CD4-positive, alpha-beta T cell (primary cell): ENCODE results near the gene ESYT2. TPM values are rescaled to one million over a fixed set of nuclear protein-coding genes. Genes with fewer than 3 reads are reported as not detected.

Experiments
- ATAC-seq: fragments of 200-7000 bp; cut with Tn5 transposase; one replicate; pipeline ENCODE4 v1.10.0; 2022; ENCODE audit warnings: mild to moderate bottlenecking; ENCODE audit not compliant: poor library complexity
- CTCF ChIA-PET: fragments of 350-600 bp; sonication (Branson Sonifier 250); formaldehyde crosslinking; loops from one replicate; lab custom pipeline; 2021; ENCODE audit warnings: antibody characterized with exemption, inconsistent platforms; lab: Charles Lee
- POLR2A ChIA-PET: fragments of 350-600 bp; sonication (Branson Sonifier 250); formaldehyde crosslinking; loops from one replicate; lab custom pipeline; 2021; ENCODE audit warnings: antibody characterized with exemption, inconsistent platforms; lab: Charles Lee
- DNase-seq, 14 experiments: peaks; one replicate each; pipeline ENCODE4 v3.0.0-alpha.2; 2013 to 2020; ENCODE audit warnings: mixed read lengths in 2 of 14
- H3K27ac ChIP-seq, 2 donors: one replicate each; pipeline versions ENCODE4 v1.5.1 to v1.7.0; 2013; ENCODE audit warnings: low read length in 2 of 2, low read depth in 1 of 2, mild to moderate bottlenecking in 1 of 2
- H3K27me3 ChIP-seq, 2 experiments: 1 replicate in 1 of 2; 2 replicates in 1 of 2; pipeline versions ENCODE4 v1.6.1 to v1.7.0; 2013; ENCODE audit warnings: low read length in 2 of 2, control low read depth in 1 of 2, mild to moderate bottlenecking in 1 of 2, moderate library complexity in 1 of 2; ENCODE audit not compliant: insufficient read depth in 2 of 2, control insufficient read depth in 1 of 2
- H3K36me3 ChIP-seq: one replicate; pipeline ENCODE4 v1.6.1; 2013; ENCODE audit warnings: low read length, control low read depth; ENCODE audit not compliant: insufficient read depth
- H3K4me1 ChIP-seq: one replicate; pipeline ENCODE4 v1.6.1; 2013; ENCODE audit warnings: low read length, control low read depth; ENCODE audit not compliant: insufficient read depth
- H3K4me3 ChIP-seq: one replicate; pipeline ENCODE4 v1.5.1; 2013; ENCODE audit warnings: mild to moderate bottlenecking, low read length, moderate library complexity
- H3K9me3 ChIP-seq, 2 experiments: 1 replicate in 1 of 2; 2 replicates in 1 of 2; pipeline versions ENCODE4 v1.6.1 to v1.7.0; 2013; ENCODE audit warnings: low read length in 2 of 2, mild to moderate bottlenecking in 2 of 2, control low read depth in 1 of 2, moderate library complexity in 1 of 2; ENCODE audit not compliant: control insufficient read depth in 1 of 2, insufficient read depth in 1 of 2
- H3K27ac Mint-ChIP-seq: one replicate; pipeline ENCODE4 v1.8.0; 2020; ENCODE audit warnings: mixed read lengths
- H3K27me3 Mint-ChIP-seq: one replicate; pipeline ENCODE4 v1.8.0; 2021; ENCODE audit warnings: mixed read lengths
- H3K36me3 Mint-ChIP-seq: one replicate; pipeline ENCODE4 v1.8.0; 2021; ENCODE audit warnings: low read depth, mixed read lengths
- H3K4me1 Mint-ChIP-seq: one replicate; pipeline ENCODE4 v1.8.0; 2021; ENCODE audit warnings: low read depth, mixed read lengths
- H3K4me3 Mint-ChIP-seq: one replicate; pipeline ENCODE4 v1.8.0; 2020; ENCODE audit warnings: mild to moderate bottlenecking, mixed read lengths
- H3K9me3 Mint-ChIP-seq: one replicate; pipeline ENCODE4 v1.8.0; 2020; ENCODE audit warnings: mixed read lengths
- intact Hi-C, 2 experiments: fragments of 100-400 bp; cut with DNase I in 1 of 2; cut with micrococcal nuclease in 1 of 2; formaldehyde crosslinking; loops; one replicate each; pipeline versions ENCODE4 v1.15.1 to v1.9.0; 2023 to 2025; cut with DNase I, micrococcal nuclease
- total RNA-seq, 174 experiments: library from RNA in 2 of 174; stranded (reverse) in 2 of 174; gene quantifications; one replicate each; pipeline ENCODE4 v1.2.3 and lab custom pipeline; 2021 to 2026
- TF ChIP-seq, protein P1 (sequence below): fragments of 200-600 bp; IDR thresholded peaks from one replicate; pipeline ENCODE4 v1.8.0; 2022; ENCODE audit warnings: antibody characterized with exemption, mild to moderate bottlenecking

Gene ESYT2
- total RNA-seq, 2 experiments from 2014 or later: 106 to 112 TPM

DNA sequence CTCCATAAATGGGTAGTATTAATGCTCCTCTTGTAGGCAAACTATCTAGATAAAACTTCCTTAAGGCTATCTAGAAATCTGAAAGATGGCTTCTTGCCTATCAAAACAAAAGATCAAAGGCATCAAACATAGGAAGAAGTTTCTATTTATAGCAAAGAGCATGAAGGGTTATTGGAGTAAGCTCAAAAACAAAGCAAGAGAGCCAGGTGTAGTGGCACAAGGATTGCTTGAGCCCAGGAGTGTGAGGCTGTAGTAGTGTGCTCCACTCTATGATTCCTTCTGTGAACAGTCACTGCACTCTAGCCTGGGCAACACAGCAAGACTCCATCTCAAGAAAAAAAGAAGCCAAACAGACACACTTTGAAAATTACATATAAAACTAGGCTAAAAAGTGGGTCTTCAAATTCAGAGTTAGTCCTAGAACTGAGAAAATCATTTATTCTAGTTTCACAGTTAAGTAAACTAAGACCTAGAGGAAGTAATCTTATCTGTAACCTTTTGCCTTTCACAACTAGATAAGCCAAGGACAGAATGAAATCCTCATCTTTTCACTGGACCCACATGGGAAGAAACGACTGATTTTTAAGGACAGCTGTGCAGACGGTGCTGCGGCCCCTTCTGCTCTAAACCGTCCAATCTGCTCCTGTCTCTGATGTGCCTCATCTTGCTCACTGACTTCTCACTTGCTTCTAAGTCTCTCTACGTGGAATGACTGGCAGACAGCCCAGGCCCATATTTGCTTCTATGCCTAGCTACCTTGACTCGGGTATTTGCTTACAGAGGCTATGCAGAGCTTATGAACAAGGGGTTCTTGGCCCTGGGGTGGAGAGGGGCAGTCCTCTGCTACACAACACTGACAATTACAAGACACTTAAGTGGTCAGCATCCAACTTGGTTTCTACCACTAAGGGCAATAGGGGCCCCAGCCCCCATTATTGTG lies 50.0 kb downstream of the ESYT2 start:
- ATAC-seq (peak; percentile 24), DNase-seq (peak in 1 of 14 experiments; percentile 57)
- H3K4me3 Mint-ChIP-seq: peak overlapping the region; percentile 71
- H3K9me3 ChIP-seq: no peaks in the 10 kb centered on the region
- no peaks in the 10 kb centered on the region for H3K27me3 ChIP-seq
- H3K36me3 ChIP-seq: peaks cover 77% of the 10 kb centered on the region
- TF ChIP-seq, protein P1, sequence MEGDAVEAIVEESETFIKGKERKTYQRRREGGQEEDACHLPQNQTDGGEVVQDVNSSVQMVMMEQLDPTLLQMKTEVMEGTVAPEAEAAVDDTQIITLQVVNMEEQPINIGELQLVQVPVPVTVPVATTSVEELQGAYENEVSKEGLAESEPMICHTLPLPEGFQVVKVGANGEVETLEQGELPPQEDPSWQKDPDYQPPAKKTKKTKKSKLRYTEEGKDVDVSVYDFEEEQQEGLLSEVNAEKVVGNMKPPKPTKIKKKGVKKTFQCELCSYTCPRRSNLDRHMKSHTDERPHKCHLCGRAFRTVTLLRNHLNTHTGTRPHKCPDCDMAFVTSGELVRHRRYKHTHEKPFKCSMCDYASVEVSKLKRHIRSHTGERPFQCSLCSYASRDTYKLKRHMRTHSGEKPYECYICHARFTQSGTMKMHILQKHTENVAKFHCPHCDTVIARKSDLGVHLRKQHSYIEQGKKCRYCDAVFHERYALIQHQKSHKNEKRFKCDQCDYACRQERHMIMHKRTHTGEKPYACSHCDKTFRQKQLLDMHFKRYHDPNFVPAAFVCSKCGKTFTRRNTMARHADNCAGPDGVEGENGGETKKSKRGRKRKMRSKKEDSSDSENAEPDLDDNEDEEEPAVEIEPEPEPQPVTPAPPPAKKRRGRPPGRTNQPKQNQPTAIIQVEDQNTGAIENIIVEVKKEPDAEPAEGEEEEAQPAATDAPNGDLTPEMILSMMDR: no peak
- no peak overlapping the region for H3K4me3 ChIP-seq
- no peaks in the 10 kb centered on the region for H3K27me3 Mint-ChIP-seq
- peaks cover 49% of the 10 kb centered on the region for H3K4me1 ChIP-seq
- no peaks in the 10 kb centered on the region for H3K4me1 Mint-ChIP-seq
- H3K36me3 Mint-ChIP-seq: peaks cover 36% of the 10 kb centered on the region
- H3K9me3 Mint-ChIP-seq: no peaks in the 10 kb centered on the region
- CTCF ChIA-PET: interaction anchor here (1.2 kb wide), 1 partner anchor 16 kb away, joined by 3 read pairs; no protein-coding TSS in a partner anchor
- POLR2A ChIA-PET: interaction anchor here (0.9 to 2.4 kb wide), 12 partner anchors 10 to 75 kb away, joined by 3 to 25 read pairs (median 4); partner anchors contain the start of genes ESYT2 and NCAPG2
- H3K27ac Mint-ChIP-seq: no peak overlapping the region
- H3K27ac ChIP-seq: peak overlapping the region; percentile 5 to 19
- intact Hi-C loops: loop anchor here (2.0 to 5.0 kb wide), 2 partner anchors 37 to 77 kb away; partner anchors contain the start of gene NCAPG2 (in 1 of the 2)

GRCh38 chr7:158778471-158778870 lies 50.8 kb downstream of the ESYT2 start:
- Mint-ChIP-seq H3K9me3 (no peaks in the 10 kb centered on the region), H3K27ac (no peak overlapping the region), H3K4me3 (peak overlapping the region; percentile 71), H3K36me3 (peaks cover 44% of the 10 kb centered on the region), H3K4me1 (no peaks in the 10 kb centered on the region), H3K27me3 (no peaks in the 10 kb centered on the region)
- H3K4me3 ChIP-seq: no peak overlapping the region
- CTCF ChIA-PET: interaction anchor here (1.2 kb wide), 1 partner anchor 17 kb away, joined by 3 read pairs; no protein-coding TSS in a partner anchor
- H3K9me3 ChIP-seq: no peaks in the 10 kb centered on the region
- peaks cover 68% of the 10 kb centered on the region for H3K36me3 ChIP-seq
- H3K27ac ChIP-seq: no peak overlapping the region
- DNase-seq (no peak), ATAC-seq (no peak)
- TF ChIP-seq, protein P1: no peak
- H3K27me3 ChIP-seq: no peaks in the 10 kb centered on the region
- H3K4me1 ChIP-seq: peaks cover 40% of the 10 kb centered on the region
- POLR2A ChIA-PET: interaction anchor here (0.8 to 2.4 kb wide), 10 partner anchors 22 to 74 kb away, joined by 3 to 25 read pairs (median 5); partner anchors contain the start of genes ESYT2 and NCAPG2
- intact Hi-C loops: loop anchor here (2.0 to 5.0 kb wide), 2 partner anchors 38 to 76 kb away; partner anchors contain the start of gene NCAPG2 (in 1 of the 2)

DNA sequence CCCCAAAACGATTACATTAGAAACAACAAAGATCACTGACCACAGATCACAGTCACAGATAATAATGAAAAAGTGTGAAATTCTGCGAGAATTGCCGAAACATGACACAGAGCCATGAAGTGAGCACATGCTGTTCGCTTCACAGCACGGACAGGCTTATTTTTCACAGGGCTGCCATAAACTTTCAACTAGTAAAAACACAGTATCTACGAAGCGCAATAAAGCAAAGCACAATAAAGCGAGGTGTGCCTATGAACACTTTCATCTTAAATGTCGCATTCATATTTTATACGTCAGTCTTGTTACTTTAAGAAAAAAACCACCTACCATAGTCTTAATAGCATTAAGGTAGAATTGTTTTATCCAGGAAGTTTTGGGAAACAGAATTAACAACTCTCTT lies 51.5 kb downstream of the ESYT2 start:
- H3K27ac Mint-ChIP-seq: no peak overlapping the region
- H3K4me1 Mint-ChIP-seq: no peaks in the 10 kb centered on the region
- TF ChIP-seq, protein P1: no peak
- no peaks in the 10 kb centered on the region for H3K27me3 Mint-ChIP-seq
- Histone ChIP-seq H3K9me3 (no peaks in the 10 kb centered on the region), H3K36me3 (peaks cover 67% of the 10 kb centered on the region), H3K4me3 (no peak overlapping the region), H3K4me1 (peaks cover 38% of the 10 kb centered on the region), H3K27me3 (no peaks in the 10 kb centered on the region), H3K27ac (no peak overlapping the region)
- H3K36me3 Mint-ChIP-seq: peaks cover 51% of the 10 kb centered on the region
- no peaks in the 10 kb centered on the region for H3K9me3 Mint-ChIP-seq
- POLR2A ChIA-PET: interaction anchor here (0.6 to 2.4 kb wide), 4 partner anchors 23 to 86 kb away, joined by 3 to 25 read pairs (median 6); partner anchors contain the start of gene ESYT2
- H3K4me3 Mint-ChIP-seq: peak overlapping the region; percentile 16
- CTCF ChIA-PET: no interaction called here
- intact Hi-C loops: loop anchor here (2.0 to 5.0 kb wide), 2 partner anchors 39 to 75 kb away; partner anchors contain the start of gene NCAPG2 (in 1 of the 2)
- DNase-seq: no peak
- no peak for ATAC-seq
